OCI-LY7 (cell line): Measurements from ENCODE around the gene SPRN. TPM values are rescaled to one million over a fixed set of nuclear protein-coding genes. Genes with fewer than 3 reads are reported as not detected.

Source experiments
- BruUV-seq: library from RNA; stranded (reverse); fragments of 400-500 nt; replicated peaks from 2 replicates; lab custom pipeline; 2021; lab: Mats Ljungman, UMichigan
- CTCF ChIA-PET: fragments of 300-600 bp; sonication (Branson Sonifier 250); formaldehyde crosslinking; loops from one replicate; lab custom pipeline; 2022; ENCODE audit warnings: antibody characterized with exemption; ENCODE audit not compliant: unreplicated experiment; lab: Charles Lee
- POLR2A ChIA-PET: fragments of 300-600 bp; sonication (Branson Sonifier 250); formaldehyde crosslinking; loops from one replicate; lab custom pipeline; 2022; ENCODE audit warnings: antibody characterized with exemption; lab: Charles Lee
- DNase-seq: peaks from one replicate; pipeline ENCODE4 v3.0.0-alpha.2; 2015; ENCODE audit warnings: low spot score
- H2AFZ ChIP-seq: fragments of 200-600 bp; sonication (generic), shearing (Covaris generic); 2 replicates; pipeline ENCODE4 v1.6.1; 2014; ENCODE audit warnings: mild to moderate bottlenecking, antibody characterized with exemption, low read length, moderate library complexity
- H3K27ac ChIP-seq: fragments of 200-600 bp; sonication (generic); 2 replicates; pipeline ENCODE4 v1.5.1; 2014; ENCODE audit warnings: mixed run types, low read depth, mild to moderate bottlenecking, moderate library complexity, low read length, inconsistent platforms; ENCODE audit not compliant: poor library complexity, severe bottlenecking
- H3K36me3 ChIP-seq: fragments of 200-600 bp; sonication (generic); 2 replicates; pipeline ENCODE4 v1.6.1; 2014; ENCODE audit warnings: mild to moderate bottlenecking, antibody characterized with exemption, low read length, moderate library complexity, mixed read lengths; ENCODE audit not compliant: insufficient read depth
- H3K4me1 ChIP-seq: fragments of 200-600 bp; sonication (generic); 2 replicates; pipeline ENCODE4 v1.5.1; 2014; ENCODE audit warnings: mild to moderate bottlenecking, low read length; ENCODE audit not compliant: insufficient read depth, poor library complexity, severe bottlenecking
- H3K4me2 ChIP-seq: fragments of 200-600 bp; sonication (generic); 2 replicates; pipeline ENCODE4 v1.6.1; 2014; ENCODE audit warnings: mild to moderate bottlenecking, low read length
- H3K4me3 ChIP-seq: fragments of 200-600 bp; sonication (generic); 2 replicates; pipeline ENCODE4 v1.5.1; 2014; ENCODE audit warnings: mild to moderate bottlenecking, low read depth, low read length; ENCODE audit not compliant: poor library complexity, severe bottlenecking
- H3K79me2 ChIP-seq: fragments of 200-600 bp; sonication (generic); 2 replicates; pipeline ENCODE4 v1.6.1; 2016; ENCODE audit warnings: low read depth, mild to moderate bottlenecking, low read length, moderate library complexity, mixed read lengths; ENCODE audit not compliant: insufficient read depth
- H3K9me2 ChIP-seq: fragments of 200-600 bp; sonication (generic); 2 replicates; pipeline ENCODE4 v1.6.1; 2016; ENCODE audit warnings: mild to moderate bottlenecking, low read length, mixed read lengths; ENCODE audit not compliant: insufficient read depth
- H3K9me3 ChIP-seq: fragments of 200-600 bp; sonication (generic); 2 replicates; pipeline ENCODE4 v1.6.1; 2014; ENCODE audit warnings: mild to moderate bottlenecking, mixed run types, low read length, mixed read lengths
- H4K20me1 ChIP-seq: fragments of 200-600 bp; sonication (generic); 2 replicates; pipeline ENCODE4 v1.6.1; 2014; ENCODE audit warnings: mild to moderate bottlenecking, antibody characterized with exemption, low read length, moderate library complexity, mixed read lengths; ENCODE audit not compliant: insufficient read depth
- CTCF ChIP-seq: fragments of 200-600 bp; sonication (generic); conservative IDR thresholded peaks from 2 replicates; pipeline ENCODE4 v1.5.1; 2014; ENCODE audit warnings: mild to moderate bottlenecking, antibody characterized with exemption, low read length, moderate library complexity, mixed read lengths
- EZH2phosphoT487 ChIP-seq: fragments of 200-600 bp; sonication (generic); IDR thresholded peaks from 2 replicates; pipeline ENCODE4 v1.6.1; 2018; ENCODE audit warnings: low read depth, borderline replicate concordance, mild to moderate bottlenecking, mixed run types, antibody characterized with exemption, low read length, moderate library complexity, mixed read lengths
- intact Hi-C: fragments of 100-400 bp; cut with micrococcal nuclease; formaldehyde crosslinking; loops from one replicate; pipeline ENCODE4 v1.10.0; 2022; ENCODE audit not compliant: unreplicated experiment
- total RNA-seq, 2 experiments: library from RNA; depleted of rRNA in 1 of 2; stranded (reverse); fragments of >200 nt in 1 of 2; shearing (Covaris generic) in 1 of 2; gene quantifications; 2 replicates each; pipeline ENCODE4 v1.2.3, GENCODE V29; 2014 to 2022

Gene SPRN
- total RNA-seq, 2 experiments from 2014 or later, result not detected

GRCh38 chr10:133448120-133448519, 23.7 kb upstream of the SPRN start:
- Histone ChIP-seq H3K9me3 (peaks cover 18% of the 10 kb centered on the region; the same call in 1 of the 2 replicates), H3K79me2 (no peaks in the 10 kb centered on the region), H4K20me1 (no peaks in the 10 kb centered on the region), H3K4me3 (no peak overlapping the region), H3K9me2 (no peaks in the 10 kb centered on the region), H3K4me1 (no peaks in the 10 kb centered on the region), H3K27ac (no peak overlapping the region), H3K4me2 (no peak overlapping the region), H2AFZ (no peak overlapping the region), H3K36me3 (no peaks in the 10 kb centered on the region)
- CTCF ChIA-PET, result no interaction called here
- TF ChIP-seq CTCF, result no peak
- no TSS peak for BruUV-seq
- intact Hi-C loops, result no loop called here
- no peak for DNase-seq
- POLR2A ChIA-PET, result no interaction called here

DNA sequence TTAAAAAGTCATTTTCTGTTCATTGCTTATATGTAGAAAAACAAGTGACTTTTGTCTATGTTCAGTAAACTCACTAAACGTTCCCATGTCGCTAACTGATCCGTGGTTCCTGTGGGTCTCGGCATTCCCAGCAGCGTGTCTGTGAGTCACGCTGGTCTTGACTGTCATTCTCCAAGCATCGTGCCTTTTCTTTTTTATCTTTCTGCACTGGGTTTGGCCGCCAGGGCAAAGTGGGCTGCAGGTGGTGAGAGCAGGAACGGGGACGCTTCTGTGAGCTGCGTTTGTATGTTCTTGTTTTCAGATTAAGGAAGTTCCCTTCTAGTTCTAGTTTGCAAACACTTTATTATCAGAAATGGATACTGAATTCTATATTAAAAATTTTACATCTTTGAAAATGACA, 22.6 kb upstream of the SPRN start:
- TF ChIP-seq EZH2phosphoT487 (no peak), CTCF (no peak)
- ChIA-PET POLR2A (no interaction called here), CTCF (no interaction called here)
- Histone ChIP-seq H3K27ac (no peak overlapping the region), H3K36me3 (no peaks in the 10 kb centered on the region), H4K20me1 (no peaks in the 10 kb centered on the region), H3K9me2 (no peaks in the 10 kb centered on the region), H2AFZ (no peak overlapping the region), H3K9me3 (peaks cover 18% of the 10 kb centered on the region; the same call in 1 of the 2 replicates), H3K4me1 (no peaks in the 10 kb centered on the region), H3K4me3 (no peak overlapping the region), H3K79me2 (no peaks in the 10 kb centered on the region), H3K4me2 (no peak overlapping the region)
- no TSS peak for BruUV-seq
- DNase-seq, result no peak
- intact Hi-C loops, result no loop called here

DNA sequence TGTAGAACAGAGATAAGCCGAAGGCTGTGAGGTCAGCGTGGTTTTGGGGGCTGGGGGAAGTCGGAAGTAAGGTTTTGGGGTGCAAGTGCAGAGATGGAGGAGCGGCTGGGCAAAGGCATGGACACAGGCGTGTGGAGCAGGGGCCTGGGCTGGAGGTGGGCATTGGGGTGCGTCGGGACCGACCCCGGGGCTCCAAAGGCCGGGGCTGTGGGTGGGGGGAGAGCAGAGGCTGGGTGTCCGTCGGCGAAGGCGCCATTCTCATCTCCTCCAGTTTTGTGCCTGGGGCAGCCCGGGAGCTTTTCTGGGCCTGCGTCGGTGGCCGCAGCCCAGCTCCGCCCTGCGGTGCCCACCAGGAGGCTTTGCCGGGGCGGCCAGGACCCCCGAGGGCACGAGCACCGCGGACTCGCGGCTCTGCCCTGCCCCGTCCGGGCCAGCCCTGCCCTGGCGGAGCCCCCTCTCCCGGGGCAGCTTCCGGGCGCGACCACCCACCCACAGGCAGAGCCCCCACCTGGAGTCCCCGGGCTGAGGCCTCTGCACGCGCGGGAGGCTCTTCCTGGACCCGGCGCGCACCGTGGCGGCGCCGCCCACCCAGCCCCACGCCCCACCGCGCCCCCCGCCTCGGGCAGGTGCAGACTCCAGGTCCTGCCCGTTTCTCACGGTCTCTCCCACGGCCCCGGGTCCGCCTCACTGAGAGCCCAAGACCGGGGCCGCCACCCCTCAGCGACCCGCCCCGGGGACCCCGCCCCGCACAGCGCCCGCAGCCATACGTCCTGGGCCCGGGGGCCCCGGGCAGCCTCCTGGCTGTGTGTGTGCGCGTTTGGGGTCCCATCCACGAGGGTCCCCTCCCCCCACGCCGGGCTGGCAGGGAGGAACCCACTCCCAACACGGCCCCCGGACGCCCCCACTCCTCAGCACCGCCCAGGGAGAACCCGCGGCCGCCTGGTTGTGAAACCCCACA, 21.6 kb upstream of the SPRN start:
- TF ChIP-seq EZH2phosphoT487 (no peak), CTCF (no peak)
- Histone ChIP-seq H3K36me3 (no peaks in the 10 kb centered on the region), H3K4me2 (no peak overlapping the region), H3K4me3 (no peak overlapping the region), H3K27ac (no peak overlapping the region), H3K9me2 (no peaks in the 10 kb centered on the region), H4K20me1 (no peaks in the 10 kb centered on the region), H3K79me2 (no peaks in the 10 kb centered on the region), H3K9me3 (peaks cover 18% of the 10 kb centered on the region; the same call in 1 of the 2 replicates), H3K4me1 (no peaks in the 10 kb centered on the region), H2AFZ (no peak overlapping the region)
- ChIA-PET CTCF (no interaction called here), POLR2A (no interaction called here)
- DNase-seq, result no peak
- BruUV-seq, result no TSS peak
- intact Hi-C loops, result no loop called here
